ENCODE results near the gene PLXNB2.

The PLXNB2 gene

GRCh38 chr22:50259302-50259701, 48.1 kb downstream of the PLXNB2 start:
- TF ChIP-seq TCF4 (CRISPR knock-in tag; IDR thresholded peaks at IDR 0.05; ENCODE audit: borderline replicate concordance): no peak
- no peak for TF ChIP-seq RARB (CRISPR knock-in tag; IDR thresholded peaks at IDR 0.05)
- no peak for TF ChIP-seq ZNF8 (CRISPR knock-in tag; IDR thresholded peaks at IDR 0.05)
- TF ChIP-seq SNAI2 (CRISPR knock-in tag; IDR thresholded peaks at IDR 0.05): no peak
- no peak for TF ChIP-seq ARNTL (CRISPR knock-in tag; IDR thresholded peaks at IDR 0.05; ENCODE audit: borderline replicate concordance, low read depth)
- TF ChIP-seq ZC3H10 (CRISPR knock-in tag; IDR thresholded peaks at IDR 0.05): no peak
- no peak for TF ChIP-seq ISL1 (CRISPR knock-in tag; IDR thresholded peaks at IDR 0.05)
- TF ChIP-seq CSDC2 (CRISPR knock-in tag; IDR thresholded peaks at IDR 0.05): no peak
- TF ChIP-seq ZNF565 (CRISPR knock-in tag; conservative IDR thresholded peaks at IDR 0.05; ENCODE audit: low read depth): no peak
- TF ChIP-seq PPARA (CRISPR knock-in tag; IDR thresholded peaks at IDR 0.05; ENCODE audit: borderline replicate concordance): no peak
- no peak for ATAC-seq

- no peak for ATAC-seq
- TF ChIP-seq ZNF70 (CRISPR knock-in tag; IDR thresholded peaks at IDR 0.05): no peak
- TF ChIP-seq BACH2 (CRISPR knock-in tag; IDR thresholded peaks at IDR 0.05; ENCODE audit: borderline replicate concordance): no peak
- TF ChIP-seq ZC3H10 (CRISPR knock-in tag; IDR thresholded peaks at IDR 0.05): no peak
- TF ChIP-seq CSRNP3 (CRISPR knock-in tag; IDR thresholded peaks at IDR 0.05): no peak
- TF ChIP-seq ZNF8 (CRISPR knock-in tag; IDR thresholded peaks at IDR 0.05): no peak
- TF ChIP-seq ARNTL (CRISPR knock-in tag; IDR thresholded peaks at IDR 0.05; ENCODE audit: borderline replicate concordance, low read depth): no peak
- no peak for TF ChIP-seq ISL1 (CRISPR knock-in tag; IDR thresholded peaks at IDR 0.05)
- TF ChIP-seq CREB5 (CRISPR knock-in tag; IDR thresholded peaks at IDR 0.05; ENCODE audit: low read depth): no peak
- TF ChIP-seq PPARA (CRISPR knock-in tag; IDR thresholded peaks at IDR 0.05; ENCODE audit: borderline replicate concordance): no peak
- no peak for TF ChIP-seq OSR1 (CRISPR knock-in tag; IDR thresholded peaks at IDR 0.05)
- TF ChIP-seq CSDC2 (CRISPR knock-in tag; IDR thresholded peaks at IDR 0.05): no peak
- TF ChIP-seq PATZ1 (CRISPR knock-in tag; IDR thresholded peaks at IDR 0.05; ENCODE audit: borderline replicate concordance): no peak
- no peak for TF ChIP-seq ZNF565 (CRISPR knock-in tag; conservative IDR thresholded peaks at IDR 0.05; ENCODE audit: low read depth)
- no peak for TF ChIP-seq ESRRG (CRISPR knock-in tag; IDR thresholded peaks at IDR 0.05)
- no peak for TF ChIP-seq POU6F1 (CRISPR knock-in tag; IDR thresholded peaks at IDR 0.05; ENCODE audit: borderline replicate concordance, low read depth)
- no peak for TF ChIP-seq ZFP3 (CRISPR knock-in tag; IDR thresholded peaks at IDR 0.05)
- no peak for TF ChIP-seq TOX (CRISPR knock-in tag; IDR thresholded peaks at IDR 0.05; ENCODE audit: borderline replicate concordance)
- no peak for TF ChIP-seq SNAI2 (CRISPR knock-in tag; IDR thresholded peaks at IDR 0.05)
- TF ChIP-seq GLIS3 (CRISPR knock-in tag; IDR thresholded peaks at IDR 0.05): no peak
- no peak for TF ChIP-seq TSHZ2 (CRISPR knock-in tag; IDR thresholded peaks at IDR 0.05)
Measured at GRCh38 chr22:50258361-50259292, 48.8 kb downstream of the PLXNB2 start.
